Aorta (tissue), 5 donors: ENCODE results near the gene GRHL3. TPM values are rescaled to one million over a fixed set of nuclear protein-coding genes. Genes with fewer than 3 reads are reported as not detected.
"Not testable (repeated sequence)": the region's sequence is repeated elsewhere in the genome, so short reads cannot be mapped to it uniquely, and the experiment has no call there.

Experiments
- ATAC-seq: fragments of 200-7000 bp; cut with Tn5 transposase; one replicate; pipeline ENCODE4 v1.9.1; 2022; ENCODE audit warnings: moderate library complexity; ENCODE audit not compliant: low FRiP score
- DNase-seq, 2 donors: peaks; one replicate each; pipeline ENCODE4 v3.0.0-alpha.2; 2020
- H3K27ac ChIP-seq, 2 donors: one replicate each; pipeline ENCODE4 v1.5.1; 2013; ENCODE audit warnings: low read length in 2 of 2, mild to moderate bottlenecking in 2 of 2, moderate library complexity in 2 of 2, control low read depth in 1 of 2, inconsistent platforms in 1 of 2, low read depth in 1 of 2
- H3K27me3 ChIP-seq, 2 donors: one replicate each; pipeline ENCODE4 v1.6.1; 2013; ENCODE audit warnings: control low read depth in 1 of 2, low read length in 1 of 2, mild to moderate bottlenecking in 1 of 2, moderate library complexity in 1 of 2; ENCODE audit not compliant: insufficient read depth in 2 of 2, control insufficient read depth in 1 of 2
- H3K36me3 ChIP-seq, 2 donors: one replicate each; pipeline ENCODE4 v1.6.1; 2013; ENCODE audit warnings: control low read depth in 1 of 2, low read length in 1 of 2, mild to moderate bottlenecking in 1 of 2; ENCODE audit not compliant: insufficient read depth in 2 of 2, control insufficient read depth in 1 of 2
- H3K4me1 ChIP-seq, 2 donors: one replicate each; pipeline ENCODE4 v1.6.1; 2013; ENCODE audit warnings: low read length in 2 of 2, control low read depth in 1 of 2, mild to moderate bottlenecking in 1 of 2, moderate library complexity in 1 of 2; ENCODE audit not compliant: insufficient read depth in 2 of 2, control insufficient read depth in 1 of 2
- H3K4me3 ChIP-seq, 2 donors: one replicate each; pipeline ENCODE4 v1.5.1; 2013; ENCODE audit warnings: low read length in 2 of 2, control low read depth in 1 of 2, mild to moderate bottlenecking in 1 of 2
- H3K9me3 ChIP-seq: one replicate; pipeline ENCODE4 v1.6.1; 2013; ENCODE audit warnings: mild to moderate bottlenecking, low read length; ENCODE audit not compliant: control insufficient read depth
- WGBS, 2 donors: extraction: QIAGEN DNeasy Blood & Tissue Kit; methylation state at CpG; one replicate each; pipeline ENCODE4 v1.1.7; 2013; 5-methylcytosine and 5-hydroxymethylcytosine counted together
- intact Hi-C, 2 donors: fragments of 100-400 bp; cut with DNase I; formaldehyde crosslinking; loops; one replicate each; pipeline versions ENCODE4 v1.14.2 to v1.15.0; 2022
- polyA plus RNA-seq, 2 donors: library from polyadenylated mRNA; stranded (reverse); fragments of 200-250 nt; gene quantifications; one replicate each; pipeline ENCODE4 v1.2.3, GENCODE V29; 2013
- total RNA-seq, 2 donors: library from RNA; stranded (reverse); fragmentation: NEBNext Ultra II Directional; extraction: Animal tissue kit (Norgen Biotek cat#: 25700); gene quantifications; one replicate each; pipeline ENCODE4 v1.2.1, GENCODE V29; 2021
- donor health status: healthy with polysubstance abuse.
- donor health status: Bipolar disorder and iron deficiency.
- donor health status: DM: no; HTN: no; CAD: no.
- donor health status: DM: no; HTN: no; CAD: no.
- donor health status: DM: yes; HTN: yes; CAD: no.

GRHL3 gene
- total and polyA plus RNA-seq, 4 donors: 0.08 TPM; not detected in 3

GRCh38 chr1:24281591-24281990, 37.6 kb upstream of the GRHL3 start:
- no peaks in the 10 kb centered on the region for H3K4me1 ChIP-seq
- no peak overlapping the region for H3K27ac ChIP-seq
- DNase-seq (no peak), ATAC-seq (no peak)
- H3K4me3 ChIP-seq: no peak overlapping the region
- no peaks in the 10 kb centered on the region for H3K9me3 ChIP-seq
- no peaks in the 10 kb centered on the region for H3K36me3 ChIP-seq
- no peaks in the 10 kb centered on the region for H3K27me3 ChIP-seq
- intact Hi-C loops: no loop called here
- WGBS, 2 donors: 85 to 91% methylated on average over 2 of the region's 2 CpGs

DNA sequence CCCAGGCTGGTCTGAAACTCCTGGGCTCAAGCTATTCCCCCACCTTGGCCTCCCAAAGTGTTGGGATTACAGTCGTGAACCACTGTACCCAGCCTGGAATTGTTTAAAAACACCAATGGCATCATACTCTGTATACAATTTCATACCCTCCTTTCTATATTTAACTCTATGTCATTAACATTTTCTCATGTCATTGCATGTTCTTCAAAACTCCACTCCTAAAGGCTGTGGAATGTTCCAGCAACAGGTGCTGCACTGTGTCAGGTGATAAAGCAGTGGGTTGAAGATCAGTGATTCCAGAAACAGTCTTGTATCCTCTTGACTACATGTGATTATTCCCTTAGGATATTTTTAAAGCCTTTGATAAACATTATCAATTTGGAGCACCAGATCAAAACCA, 36.7 kb upstream of the GRHL3 start:
- WGBS, 2 donors: 73 to 80% methylated on average over 1 of the region's 1 CpG
- ATAC-seq: no peak
- intact Hi-C loops: no loop called here

DNA sequence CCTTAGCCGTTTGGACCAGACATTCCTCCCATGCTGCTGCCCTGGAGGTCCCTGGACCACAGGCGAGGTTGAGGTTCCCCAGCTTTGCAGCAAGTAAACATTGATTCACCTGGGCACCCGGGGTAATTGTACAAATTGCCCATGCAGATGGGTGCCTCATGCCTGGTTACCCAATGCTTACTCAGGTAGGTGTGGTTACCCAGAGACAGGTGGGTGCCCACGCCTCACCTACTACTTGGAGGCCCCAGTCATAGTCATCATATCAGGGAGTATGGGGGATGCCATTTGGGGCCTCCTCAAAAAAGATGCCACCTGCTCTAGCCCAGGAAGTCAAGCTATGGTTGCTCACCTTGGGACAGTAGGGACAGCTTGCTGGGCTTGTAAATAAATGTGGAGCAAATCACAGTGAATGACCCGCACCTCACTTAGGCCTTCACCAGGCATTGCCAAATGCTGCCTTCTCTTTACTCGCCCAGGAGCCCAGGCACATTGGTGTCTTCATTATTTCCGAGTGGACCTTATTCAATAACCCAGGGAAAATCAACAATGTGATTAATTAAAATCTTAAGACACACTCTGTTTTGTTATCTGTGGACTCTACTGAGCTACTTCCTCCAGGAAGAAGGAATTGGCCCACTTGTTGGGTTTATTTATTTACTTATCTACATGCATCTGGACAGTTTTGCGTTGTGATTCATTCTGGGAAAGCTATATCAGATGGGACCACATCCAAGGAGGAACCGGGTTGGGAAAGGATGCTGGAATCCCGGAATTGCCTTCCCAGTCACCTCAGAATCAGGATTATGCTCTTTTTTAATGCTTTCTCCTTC, 35.6 kb upstream of the GRHL3 start:
- no peaks in the 10 kb centered on the region for H3K27me3 ChIP-seq
- H3K27ac ChIP-seq: no peak overlapping the region
- 66 to 70% methylated on average over 10 of the region's 10 CpGs for WGBS, 2 donors
- intact Hi-C loops: no loop called here
- no peak overlapping the region for H3K4me3 ChIP-seq
- H3K9me3 ChIP-seq: no peaks in the 10 kb centered on the region
- H3K36me3 ChIP-seq: no peaks in the 10 kb centered on the region
- H3K4me1 ChIP-seq: no peaks in the 10 kb centered on the region
- ATAC-seq (no peak), DNase-seq (no peak)

More for the DNA sequence above, 36.7 kb upstream of the GRHL3 start:
- Histone ChIP-seq H3K4me3 (no peak overlapping the region), H3K4me1 (no peaks in the 10 kb centered on the region), H3K36me3 (no peaks in the 10 kb centered on the region), H3K27me3 (no peaks in the 10 kb centered on the region), H3K27ac (no peak overlapping the region), H3K9me3 (no peaks in the 10 kb centered on the region)
- no peak for DNase-seq

DNA sequence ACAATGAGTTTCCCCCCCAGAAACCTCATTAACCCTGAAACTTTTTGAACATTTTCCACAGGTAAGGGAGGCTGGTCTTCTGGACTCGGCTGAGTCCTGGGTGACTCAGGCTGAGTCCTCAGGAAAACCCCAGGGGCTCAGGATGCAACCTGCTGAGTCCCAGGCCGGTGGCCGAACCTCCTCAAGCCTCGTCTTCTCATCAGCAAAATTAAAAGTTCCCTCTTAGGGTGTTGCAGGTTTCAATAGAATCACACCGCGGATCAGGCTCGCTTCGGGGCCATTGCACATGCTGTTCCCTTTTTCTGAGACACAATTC, 35.0 kb upstream of the GRHL3 start:
- Histone ChIP-seq H3K9me3 (no peaks in the 10 kb centered on the region), H3K27ac (no peak overlapping the region), H3K4me3 (no peak overlapping the region), H3K27me3 (no peaks in the 10 kb centered on the region), H3K36me3 (no peaks in the 10 kb centered on the region), H3K4me1 (no peaks in the 10 kb centered on the region)
- 92 to 94% methylated on average over 8 of the region's 8 CpGs for WGBS, 2 donors
- no peak for ATAC-seq
- intact Hi-C loops: no loop called here
- no peak for DNase-seq

- intact Hi-C loops: no loop called here
- Histone ChIP-seq H3K27ac (no peak overlapping the region), H3K4me1 (peaks cover 0 to 2% of the 10 kb centered on the region in 2 donors), H3K27me3 (no peaks in the 10 kb centered on the region), H3K36me3 (no peaks in the 10 kb centered on the region), H3K9me3 (no peaks in the 10 kb centered on the region), H3K4me3 (no peak overlapping the region)
- WGBS, 2 donors: 94 to 95% methylated on average over 13 of the region's 13 CpGs
- DNase-seq (no peak), ATAC-seq (no peak)
Observed at GRCh38 chr1:24285231-24285630, 33.9 kb upstream of the GRHL3 start.

DNA sequence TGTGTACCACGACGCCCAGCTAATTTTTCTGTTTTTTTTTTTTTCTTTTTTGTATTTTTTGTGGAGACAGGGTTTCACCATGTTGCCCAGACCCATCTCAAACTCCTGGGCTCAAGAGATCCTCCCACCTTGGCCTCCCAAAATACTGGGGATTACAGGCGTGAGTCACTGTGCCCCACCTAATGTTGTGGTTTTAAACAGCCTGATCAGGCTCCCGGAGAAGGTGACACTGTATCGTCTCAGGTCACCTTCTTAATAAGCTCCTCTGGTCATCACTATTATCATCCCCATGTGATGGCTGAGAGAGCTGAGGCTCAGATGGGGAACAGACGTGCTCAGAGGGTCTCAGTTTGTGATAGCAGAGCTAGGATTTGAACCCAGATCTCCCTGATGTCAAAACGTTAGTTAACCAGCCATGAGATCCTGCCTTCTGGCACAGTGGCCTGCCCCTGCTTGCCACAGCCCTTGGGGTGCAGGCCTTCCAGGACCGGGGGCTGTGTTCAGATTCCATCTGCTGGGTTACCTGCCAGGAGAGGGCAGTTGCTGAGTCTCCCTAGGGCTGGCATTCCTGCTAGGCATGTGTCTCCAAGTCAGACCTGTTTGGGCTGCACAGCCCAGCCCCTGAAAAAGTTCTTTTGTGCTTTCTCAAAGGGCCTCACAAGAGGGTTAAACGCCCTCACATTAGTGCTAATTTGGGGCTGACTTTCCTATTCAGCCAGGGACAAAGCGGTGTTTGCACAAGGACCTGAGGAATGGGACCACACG, 32.7 kb upstream of the GRHL3 start:
- Histone ChIP-seq H3K4me1 (peaks cover 0 to 2% of the 10 kb centered on the region in 2 donors), H3K27me3 (no peaks in the 10 kb centered on the region), H3K36me3 (no peaks in the 10 kb centered on the region), H3K9me3 (no peaks in the 10 kb centered on the region), H3K4me3 (no peak overlapping the region), H3K27ac (no peak overlapping the region)
- WGBS, 2 donors: 92 to 93% methylated on average over 11 of the region's 11 CpGs
- intact Hi-C loops: no loop called here
- no peak for DNase-seq
- ATAC-seq: no peak

DNA sequence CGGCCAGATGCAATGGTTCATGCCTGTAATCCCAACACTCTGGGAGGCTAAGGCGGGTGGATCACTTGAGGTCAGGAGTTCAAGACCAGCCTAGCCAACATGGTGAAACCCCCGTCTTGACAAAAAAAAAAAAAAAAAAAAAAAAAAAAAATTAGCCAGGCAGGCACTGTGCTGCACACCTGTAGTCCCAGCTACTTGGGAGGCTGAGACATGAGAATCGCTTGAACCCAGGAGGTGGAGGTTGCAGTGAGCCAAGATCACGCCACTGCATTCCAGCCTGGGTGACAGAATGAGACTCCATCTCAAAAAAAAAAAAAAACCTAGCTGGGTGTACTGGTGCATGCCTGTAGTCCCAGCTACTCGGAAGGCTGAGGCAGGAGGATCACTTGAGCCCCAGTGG, 31.4 kb upstream of the GRHL3 start:
- ATAC-seq, DNase-seq, H3K4me3 ChIP-seq, H3K36me3 ChIP-seq, H3K9me3 ChIP-seq, H3K27me3 ChIP-seq, H3K27ac ChIP-seq, intact Hi-C loops, H3K4me1 ChIP-seq: not testable (repeated sequence)
- WGBS, 2 donors: 93 to 95% methylated on average over 6 of the region's 6 CpGs

DNA sequence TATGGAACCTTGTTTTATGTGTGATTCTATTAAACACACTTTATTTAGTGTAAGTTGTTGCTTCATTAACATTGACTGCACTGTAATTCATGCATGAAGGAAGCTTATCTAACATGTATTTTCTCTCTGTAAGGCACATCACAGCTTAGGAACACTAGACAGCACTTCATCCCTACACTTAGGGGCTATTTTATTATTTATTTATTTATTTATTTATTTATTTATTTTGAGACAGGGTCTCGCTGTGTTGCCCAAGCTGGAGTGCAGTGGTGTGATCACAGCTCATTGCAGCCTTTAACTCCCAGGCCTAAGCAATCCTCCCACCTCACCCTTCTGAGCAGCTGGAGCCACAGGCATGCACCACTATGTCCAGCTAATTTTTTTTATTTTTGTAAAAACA, 30.7 kb upstream of the GRHL3 start:
- DNase-seq (no peak), ATAC-seq (no peak)
- H3K27me3 ChIP-seq: no peaks in the 10 kb centered on the region
- H3K27ac ChIP-seq: no peak overlapping the region
- peaks cover 0 to 2% of the 10 kb centered on the region in 2 donors for H3K4me1 ChIP-seq
- intact Hi-C loops: no loop called here
- no peaks in the 10 kb centered on the region for H3K9me3 ChIP-seq
- H3K4me3 ChIP-seq: no peak overlapping the region
- no peaks in the 10 kb centered on the region for H3K36me3 ChIP-seq
- WGBS, 2 donors: 80 to 96% methylated on average over 1 of the region's 1 CpG
